ENCODE data around the gene KCNJ1. TPM values are rescaled to one million over a fixed set of nuclear protein-coding genes. Genes with fewer than 3 reads are reported as not detected.

Gene KCNJ1
- total RNA-seq, 1 experiment from 2014 or later = not detected

- no peak overlapping the region for H3K27ac ChIP-seq (ENCODE audit: low read length)
- no peaks in the 10 kb centered on the region for H3K9me3 ChIP-seq (ENCODE audit: low read length)
- no peaks in the 10 kb centered on the region for H4K20me1 ChIP-seq (ENCODE audit: insufficient read depth, low read depth, low read length)
- H3K4me3 ChIP-seq (ENCODE audit: low read length) = no peak overlapping the region
- H3K9ac ChIP-seq (ENCODE audit: low read length) = no peak overlapping the region
- no peak overlapping the region for H2AFZ ChIP-seq (ENCODE audit: low read length)
- no peaks in the 10 kb centered on the region for H3K79me2 ChIP-seq (ENCODE audit: low read length)
- no peaks in the 10 kb centered on the region for H3K9me2 ChIP-seq (replicated peaks; ENCODE audit: insufficient read depth, low read length)
- no peaks in the 10 kb centered on the region for H3K36me3 ChIP-seq (ENCODE audit: insufficient read depth, low read length)
- DNase-seq = no peak
- H3K4me2 ChIP-seq (ENCODE audit: low read depth, low read length, poor library complexity, severe bottlenecking) = no peak overlapping the region
- no peaks in the 10 kb centered on the region for H3K4me1 ChIP-seq (ENCODE audit: low read length)
- no peaks in the 10 kb centered on the region for H3K27me3 ChIP-seq (ENCODE audit: low read length)
Measured at GRCh38 chr11:128904303-128904655, 37.2 kb upstream of the KCNJ1 start.

- Histone ChIP-seq H3K27me3 (ENCODE audit: low read length) (no peaks in the 10 kb centered on the region), H3K9ac (ENCODE audit: low read length) (no peak overlapping the region), H3K4me2 (ENCODE audit: low read depth, low read length, poor library complexity, severe bottlenecking) (no peak overlapping the region)
Measured at GRCh38 chr11:128903248-128904061, 36.4 kb upstream of the KCNJ1 start.

GRCh38 chr11:128902515-128903066 is 35.5 kb upstream of the KCNJ1 start:
- Histone ChIP-seq H3K9ac (ENCODE audit: low read length) (no peak overlapping the region), H3K4me1 (ENCODE audit: low read length) (no peaks in the 10 kb centered on the region), H3K9me2 (replicated peaks; ENCODE audit: insufficient read depth, low read length) (no peaks in the 10 kb centered on the region), H3K9me3 (ENCODE audit: low read length) (no peaks in the 10 kb centered on the region), H4K20me1 (ENCODE audit: insufficient read depth, low read depth, low read length) (no peaks in the 10 kb centered on the region), H3K27ac (ENCODE audit: low read length) (no peak overlapping the region), H2AFZ (ENCODE audit: low read length) (no peak overlapping the region), H3K4me2 (ENCODE audit: low read depth, low read length, poor library complexity, severe bottlenecking) (no peak overlapping the region), H3K4me3 (ENCODE audit: low read length) (no peak overlapping the region), H3K27me3 (ENCODE audit: low read length) (no peaks in the 10 kb centered on the region), H3K36me3 (ENCODE audit: insufficient read depth, low read length) (no peaks in the 10 kb centered on the region), H3K79me2 (ENCODE audit: low read length) (no peaks in the 10 kb centered on the region)
- DNase-seq = no peak

More at GRCh38 chr11:128903248-128904061, 36.4 kb upstream of the KCNJ1 start:
- H3K36me3 ChIP-seq (ENCODE audit: insufficient read depth, low read length) = no peaks in the 10 kb centered on the region
- H2AFZ ChIP-seq (ENCODE audit: low read length) = no peak overlapping the region
- no peaks in the 10 kb centered on the region for H3K9me2 ChIP-seq (replicated peaks; ENCODE audit: insufficient read depth, low read length)
- H3K27ac ChIP-seq (ENCODE audit: low read length) = no peak overlapping the region
- H4K20me1 ChIP-seq (ENCODE audit: insufficient read depth, low read depth, low read length) = no peaks in the 10 kb centered on the region
- no peak for DNase-seq
- no peaks in the 10 kb centered on the region for H3K79me2 ChIP-seq (ENCODE audit: low read length)
- no peaks in the 10 kb centered on the region for H3K4me1 ChIP-seq (ENCODE audit: low read length)
- no peak overlapping the region for H3K4me3 ChIP-seq (ENCODE audit: low read length)
- H3K9me3 ChIP-seq (ENCODE audit: low read length) = no peaks in the 10 kb centered on the region

- Histone ChIP-seq H3K9me2 (replicated peaks; ENCODE audit: insufficient read depth, low read length) (no peaks in the 10 kb centered on the region), H3K36me3 (ENCODE audit: insufficient read depth, low read length) (no peaks in the 10 kb centered on the region), H2AFZ (ENCODE audit: low read length) (no peak overlapping the region), H3K9ac (ENCODE audit: low read length) (no peak overlapping the region), H3K4me3 (ENCODE audit: low read length) (no peak overlapping the region), H3K4me1 (ENCODE audit: low read length) (no peaks in the 10 kb centered on the region), H3K79me2 (ENCODE audit: low read length) (no peaks in the 10 kb centered on the region), H3K9me3 (ENCODE audit: low read length) (no peaks in the 10 kb centered on the region), H3K27ac (ENCODE audit: low read length) (no peak overlapping the region), H3K27me3 (ENCODE audit: low read length) (no peaks in the 10 kb centered on the region), H4K20me1 (ENCODE audit: insufficient read depth, low read depth, low read length) (no peaks in the 10 kb centered on the region), H3K4me2 (ENCODE audit: low read depth, low read length, poor library complexity, severe bottlenecking) (no peak overlapping the region)
- DNase-seq = no peak
Measured at GRCh38 chr11:128901653-128902514, 34.8 kb upstream of the KCNJ1 start.

GRCh38 chr11:128900468-128900867 is 33.4 kb upstream of the KCNJ1 start:
- H3K9ac ChIP-seq (ENCODE audit: low read length) = no peak overlapping the region
- no peaks in the 10 kb centered on the region for H3K9me2 ChIP-seq (replicated peaks; ENCODE audit: insufficient read depth, low read length)
- H3K9me3 ChIP-seq (ENCODE audit: low read length) = no peaks in the 10 kb centered on the region
- H4K20me1 ChIP-seq (ENCODE audit: insufficient read depth, low read depth, low read length) = no peaks in the 10 kb centered on the region
- no peak for DNase-seq
- no peak overlapping the region for H3K4me2 ChIP-seq (ENCODE audit: low read depth, low read length, poor library complexity, severe bottlenecking)
- H3K4me3 ChIP-seq (ENCODE audit: low read length) = no peak overlapping the region
- H2AFZ ChIP-seq (ENCODE audit: low read length) = no peak overlapping the region
- H3K36me3 ChIP-seq (ENCODE audit: insufficient read depth, low read length) = no peaks in the 10 kb centered on the region
- no peaks in the 10 kb centered on the region for H3K4me1 ChIP-seq (ENCODE audit: low read length)
- H3K79me2 ChIP-seq (ENCODE audit: low read length) = no peaks in the 10 kb centered on the region
- no peak overlapping the region for H3K27ac ChIP-seq (ENCODE audit: low read length)
- no peaks in the 10 kb centered on the region for H3K27me3 ChIP-seq (ENCODE audit: low read length)

- H4K20me1 ChIP-seq (ENCODE audit: insufficient read depth, low read depth, low read length) = no peaks in the 10 kb centered on the region
- no peak overlapping the region for H3K4me2 ChIP-seq (ENCODE audit: low read depth, low read length, poor library complexity, severe bottlenecking)
- DNase-seq = no peak
- H3K9me2 ChIP-seq (replicated peaks; ENCODE audit: insufficient read depth, low read length) = no peaks in the 10 kb centered on the region
- H3K27ac ChIP-seq (ENCODE audit: low read length) = no peak overlapping the region
- no peaks in the 10 kb centered on the region for H3K9me3 ChIP-seq (ENCODE audit: low read length)
- no peak overlapping the region for H2AFZ ChIP-seq (ENCODE audit: low read length)
- no peaks in the 10 kb centered on the region for H3K36me3 ChIP-seq (ENCODE audit: insufficient read depth, low read length)
- H3K4me1 ChIP-seq (ENCODE audit: low read length) = no peaks in the 10 kb centered on the region
- no peak overlapping the region for H3K9ac ChIP-seq (ENCODE audit: low read length)
- no peaks in the 10 kb centered on the region for H3K79me2 ChIP-seq (ENCODE audit: low read length)
- H3K27me3 ChIP-seq (ENCODE audit: low read length) = no peaks in the 10 kb centered on the region
- H3K4me3 ChIP-seq (ENCODE audit: low read length) = no peak overlapping the region
Measured at GRCh38 chr11:128898580-128899344, 31.7 kb upstream of the KCNJ1 start.

GRCh38 chr11:128897826-128898225 is 30.7 kb upstream of the KCNJ1 start:
- Histone ChIP-seq H3K36me3 (ENCODE audit: insufficient read depth, low read length) (no peaks in the 10 kb centered on the region), H3K79me2 (ENCODE audit: low read length) (no peaks in the 10 kb centered on the region), H3K9me2 (replicated peaks; ENCODE audit: insufficient read depth, low read length) (no peaks in the 10 kb centered on the region), H3K4me2 (ENCODE audit: low read depth, low read length, poor library complexity, severe bottlenecking) (no peak overlapping the region), H3K27ac (ENCODE audit: low read length) (no peak overlapping the region), H2AFZ (ENCODE audit: low read length) (no peak overlapping the region), H3K9me3 (ENCODE audit: low read length) (no peaks in the 10 kb centered on the region), H4K20me1 (ENCODE audit: insufficient read depth, low read depth, low read length) (no peaks in the 10 kb centered on the region), H3K9ac (ENCODE audit: low read length) (no peak overlapping the region), H3K4me3 (ENCODE audit: low read length) (no peak overlapping the region), H3K4me1 (ENCODE audit: low read length) (no peaks in the 10 kb centered on the region), H3K27me3 (ENCODE audit: low read length) (no peaks in the 10 kb centered on the region)
- DNase-seq = no peak
